Measurements from ENCODE around the gene APOM.

Gene APOM

DNA sequence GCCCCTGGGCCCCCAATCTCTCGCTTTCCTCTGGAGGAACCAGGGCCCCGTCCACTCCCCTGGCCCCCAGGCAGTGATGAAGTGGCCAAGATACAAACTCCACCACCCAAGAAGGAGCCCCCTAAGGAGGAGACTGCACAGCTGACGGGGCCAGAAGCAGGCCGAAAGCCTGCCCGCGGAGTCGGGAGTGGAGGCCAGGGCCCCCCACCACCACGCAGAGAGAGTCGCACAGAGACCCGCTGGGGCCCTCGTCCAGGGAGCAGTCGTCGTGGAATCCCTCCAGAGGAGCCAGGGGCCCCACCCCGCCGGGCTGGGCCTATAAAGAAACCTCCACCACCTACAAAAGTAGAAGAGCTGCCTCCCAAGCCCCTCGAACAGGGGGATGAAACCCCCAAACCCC, 24.5 kb upstream of the APOM start:
- no peak for DNase-seq (ENCODE audit: low spot score)

GRCh38 chr6:31631681-31632278, 23.9 kb upstream of the APOM start:
- DNase-seq (ENCODE audit: low spot score), result no peak

GRCh38 chr6:31632279-31632946, 23.3 kb upstream of the APOM start:
- DNase-seq (ENCODE audit: low spot score), result no peak

DNA sequence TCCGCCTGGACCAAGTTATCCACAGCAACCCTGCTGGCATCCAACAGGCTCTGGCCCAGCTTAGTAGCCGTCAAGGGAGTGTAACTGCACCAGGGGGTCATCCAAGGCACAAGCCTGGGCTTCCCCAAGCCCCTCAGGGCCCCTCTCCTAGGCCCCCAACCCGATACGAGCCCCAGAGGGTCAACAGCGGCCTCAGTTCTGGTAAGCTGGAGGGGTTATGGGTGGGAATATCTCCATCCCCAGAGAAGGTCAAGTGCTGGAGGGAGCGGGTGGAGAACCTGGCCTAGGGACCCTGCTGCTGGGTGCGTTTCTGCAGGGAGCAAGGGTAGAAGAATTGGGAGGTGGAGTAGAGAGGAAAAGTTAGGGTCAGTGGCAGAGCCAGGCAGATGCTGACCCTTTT, 22.2 kb upstream of the APOM start:
- no peak for DNase-seq (ENCODE audit: low spot score)

DNA sequence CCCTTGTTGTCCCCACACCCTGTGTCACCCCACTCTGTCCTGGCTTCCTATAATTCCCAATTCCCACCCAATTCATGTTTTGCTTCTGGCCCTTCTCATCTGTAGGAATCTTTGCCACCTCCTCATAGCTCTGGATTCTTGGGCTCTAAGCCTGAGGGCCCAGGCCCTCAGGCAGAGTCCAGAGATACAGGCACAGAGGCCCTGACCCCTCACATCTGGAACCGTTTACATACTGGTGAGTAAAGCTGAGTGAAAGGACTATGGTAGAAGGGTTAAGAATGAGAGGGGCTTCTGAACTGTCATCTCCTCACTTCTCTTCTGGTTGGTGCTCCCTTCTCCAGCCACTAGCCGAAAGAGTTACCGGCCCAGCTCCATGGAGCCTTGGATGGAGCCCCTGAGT, 21.6 kb upstream of the APOM start:
- DNase-seq (ENCODE audit: low spot score), result no peak

GRCh38 chr6:31634969-31635575, 20.6 kb upstream of the APOM start:
- DNase-seq (ENCODE audit: low spot score), result no peak

DNA sequence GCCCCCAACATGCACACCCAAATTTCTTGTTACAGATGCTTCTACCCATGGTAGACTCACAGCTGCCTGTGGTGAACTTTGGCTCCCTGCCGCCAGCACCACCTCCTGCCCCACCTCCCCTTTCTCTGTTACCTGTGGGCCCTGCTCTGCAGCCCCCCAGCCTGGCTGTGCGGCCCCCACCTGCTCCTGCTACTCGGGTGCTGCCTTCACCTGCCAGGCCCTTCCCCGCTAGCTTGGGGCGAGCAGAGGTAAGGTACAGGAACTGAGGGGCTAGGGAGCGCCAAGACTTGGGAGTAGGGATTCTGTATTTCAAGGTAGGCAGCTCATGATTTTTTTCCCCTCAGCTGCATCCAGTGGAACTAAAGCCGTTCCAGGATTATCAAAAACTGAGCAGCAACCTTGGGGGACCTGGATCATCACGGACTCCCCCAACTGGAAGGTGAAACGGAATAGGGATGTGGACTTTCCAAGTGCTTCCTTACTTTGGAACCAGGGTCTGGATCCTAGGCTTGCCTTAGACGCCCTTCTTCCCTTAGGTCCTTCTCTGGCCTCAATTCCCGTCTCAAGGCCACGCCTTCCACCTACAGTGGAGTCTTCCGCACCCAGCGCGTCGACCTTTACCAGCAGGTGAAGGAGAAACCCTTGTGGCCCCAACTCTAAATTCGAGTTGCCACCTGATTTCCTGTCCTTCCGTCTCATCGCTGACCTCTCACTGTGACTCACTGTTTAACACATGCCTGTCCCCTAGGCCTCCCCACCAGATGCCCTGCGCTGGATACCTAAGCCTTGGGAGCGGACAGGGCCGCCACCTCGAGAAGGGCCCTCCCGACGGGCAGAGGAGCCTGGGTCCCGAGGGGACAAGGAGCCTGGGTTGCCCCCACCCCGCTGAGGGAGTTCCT, 18.7 kb upstream of the APOM start:
- no peak for DNase-seq (ENCODE audit: low spot score)

GRCh38 chr6:31639043-31639442, 16.7 kb upstream of the APOM start:
- no peak for DNase-seq (ENCODE audit: low spot score)

DNA sequence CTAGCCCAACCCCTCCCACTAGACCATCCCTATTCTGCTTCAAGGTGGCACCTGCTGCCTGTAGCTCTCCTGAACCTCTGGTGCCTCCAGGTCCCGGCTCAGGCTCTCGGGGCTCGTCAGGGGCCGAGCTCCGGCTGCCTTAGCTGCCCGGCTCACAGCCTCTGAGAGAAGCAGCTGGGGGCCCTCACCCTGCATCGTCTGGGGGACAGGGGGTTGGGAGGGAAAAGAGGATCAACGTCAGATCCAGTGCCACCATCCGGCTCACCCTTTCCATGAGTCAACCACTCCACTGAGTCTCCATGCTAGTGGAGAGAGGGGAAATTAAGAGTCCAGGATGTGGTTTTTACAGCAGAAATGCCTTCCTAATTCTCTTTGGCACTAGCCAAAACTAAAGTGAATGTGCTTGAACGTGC, 16.2 kb upstream of the APOM start:
- no peak for DNase-seq (ENCODE audit: low spot score)

GRCh38 chr6:31640612-31641011, 15.1 kb upstream of the APOM start:
- DNase-seq (ENCODE audit: low spot score), result no peak

- DNase-seq (ENCODE audit: low spot score), result no peak
Measured at GRCh38 chr6:31641370-31641769, 14.3 kb upstream of the APOM start.

DNA sequence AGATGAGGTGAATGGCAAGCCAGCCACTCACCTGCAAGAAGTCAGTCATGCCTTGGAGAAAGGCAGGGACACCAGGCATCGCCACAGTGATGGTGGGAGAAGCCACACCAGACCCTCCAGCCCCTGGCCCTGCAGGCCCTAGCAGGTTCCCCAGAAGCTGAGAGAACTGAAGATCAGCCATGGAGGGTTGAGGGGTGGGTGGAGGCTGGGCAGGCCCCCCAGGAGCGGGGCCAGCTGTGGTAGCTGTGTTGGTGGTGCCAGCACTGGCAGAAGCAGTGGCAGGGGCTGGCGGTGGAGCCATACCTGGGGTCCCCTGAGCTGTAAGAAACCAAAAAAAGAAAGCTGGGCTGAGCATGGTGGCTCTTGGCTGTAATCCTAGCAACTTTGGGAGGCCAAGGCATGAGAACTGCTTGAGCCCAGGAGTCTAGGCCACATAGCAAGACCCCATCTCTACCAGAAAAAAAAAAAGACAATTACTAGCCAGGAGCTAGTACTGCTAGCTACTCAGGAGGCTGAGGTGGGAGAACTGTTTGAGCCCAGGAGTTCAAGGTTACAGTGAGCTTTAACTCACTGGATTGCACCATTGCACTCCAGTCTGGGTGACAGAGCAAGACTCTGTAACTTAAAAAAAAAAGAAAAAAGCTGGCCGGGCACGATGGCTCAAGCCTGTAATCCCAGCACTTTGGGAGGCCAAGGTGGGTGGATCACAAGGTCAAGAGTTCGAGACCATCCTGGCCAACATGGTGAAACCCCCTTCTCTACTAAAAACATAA, 12.7 kb upstream of the APOM start:
- no peak for DNase-seq (ENCODE audit: low spot score)

- DNase-seq (ENCODE audit: low spot score), result no peak
Measured at GRCh38 chr6:31643818-31644454, 11.8 kb upstream of the APOM start.

DNA sequence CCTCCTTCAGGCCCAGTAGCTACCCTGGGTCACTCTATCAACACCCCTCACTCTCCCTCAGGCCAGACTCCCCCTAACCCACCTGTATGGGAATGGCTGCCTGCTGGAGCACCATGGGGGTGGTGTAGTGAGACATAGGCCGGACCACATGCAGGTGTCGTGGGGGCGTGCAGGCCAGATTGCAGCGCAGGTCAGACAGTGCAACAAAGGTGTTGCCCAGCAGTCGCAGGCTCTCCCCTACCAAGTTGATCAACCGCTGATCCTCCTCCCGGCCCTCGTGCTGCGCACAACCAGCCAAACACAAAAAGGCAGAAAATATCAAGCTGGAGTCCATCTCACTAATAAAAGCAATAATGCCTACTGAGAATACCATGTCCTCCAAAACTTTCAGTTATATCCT, 10.4 kb upstream of the APOM start:
- DNase-seq (ENCODE audit: low spot score), result no peak

- DNase-seq (ENCODE audit: low spot score), result peak; percentile 78
Measured at GRCh38 chr6:31651602-31652191, 4.0 kb upstream of the APOM start.

GRCh38 chr6:31652925-31653724, 2.6 kb upstream of the APOM start:
- DNase-seq (ENCODE audit: low spot score), result no peak

DNA sequence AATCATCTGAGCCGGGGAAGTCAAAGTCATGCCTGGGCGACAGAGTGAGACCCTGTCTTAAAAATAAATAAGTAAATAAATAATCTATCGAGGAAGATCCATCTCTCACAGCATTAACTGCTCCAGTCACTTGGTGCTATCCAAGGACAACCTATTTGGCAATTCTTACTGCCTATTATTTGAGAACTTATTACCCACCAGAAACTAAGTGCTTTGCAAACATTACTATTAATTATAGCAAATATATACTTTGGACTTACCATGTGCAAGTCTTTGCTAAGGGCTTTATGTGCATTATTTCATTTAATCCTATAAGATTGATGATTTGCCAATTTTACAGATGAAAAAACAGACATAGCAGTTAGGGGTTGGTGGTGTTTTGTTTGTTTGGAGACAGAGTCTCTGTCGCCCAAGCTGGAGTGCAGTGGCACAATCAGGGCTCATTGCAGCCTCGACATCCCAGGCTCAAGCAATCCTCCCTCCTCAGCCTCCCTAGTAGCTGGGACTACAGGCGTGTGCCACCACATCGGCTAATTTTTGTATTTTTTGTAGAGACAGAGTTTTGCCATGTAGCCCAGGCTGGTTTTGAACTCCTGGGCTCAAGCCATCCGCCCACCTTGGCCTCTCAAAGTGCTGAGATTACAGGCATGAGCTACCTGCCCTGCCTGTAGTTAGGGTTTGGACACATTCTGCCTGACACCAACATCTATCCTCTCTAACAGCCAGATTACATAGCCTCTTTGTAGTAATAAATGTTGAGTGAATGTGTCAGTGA, 933 bp upstream of the APOM start:
- no peak for DNase-seq (ENCODE audit: low spot score)

- no peak for DNase-seq (ENCODE audit: low spot score)
Measured at GRCh38 chr6:31657406-31658157, 1.9 kb downstream of the APOM start.

All from LoVo (cell line).